Cardiac ventricle fibroblast (primary cell): ENCODE results near the gene NRARP. TPM values are rescaled to one million over a fixed set of nuclear protein-coding genes. Genes with fewer than 3 reads are reported as not detected.

Experiments used
- total RNA-seq: library from RNA; depleted of rRNA; stranded (reverse); fragments of >200 nt; gene quantifications from 2 replicates; pipeline ENCODE4 v1.2.3, GENCODE V29; 2015

The NRARP gene, protein sequence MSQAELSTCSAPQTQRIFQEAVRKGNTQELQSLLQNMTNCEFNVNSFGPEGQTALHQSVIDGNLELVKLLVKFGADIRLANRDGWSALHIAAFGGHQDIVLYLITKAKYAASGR
- 0.29 and 1.7 TPM in 2 replicates for total RNA-seq

DNA sequence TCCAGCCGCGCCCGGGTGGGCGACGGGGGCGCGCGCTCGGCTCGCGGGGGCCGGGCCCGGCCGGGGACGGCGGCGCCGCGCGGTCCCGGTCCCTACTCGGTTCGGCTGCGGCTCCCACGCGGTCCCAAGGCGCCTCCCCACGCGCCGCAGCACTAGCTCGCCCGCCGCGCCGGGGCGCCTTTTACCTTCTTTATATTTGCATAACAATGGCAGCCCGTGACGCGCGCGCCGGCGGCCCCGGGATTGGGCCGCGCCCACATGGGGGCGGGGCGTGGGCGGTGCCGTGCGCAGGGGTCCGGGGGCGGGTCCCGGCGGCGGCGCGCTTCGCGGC lies at the start of gene NRARP:
TSS of gene NRARP (minus strand) at position 154 of the 331 bp plus-strand sequence. CDS start 343 bp downstream, outside the sequence.

DNA sequence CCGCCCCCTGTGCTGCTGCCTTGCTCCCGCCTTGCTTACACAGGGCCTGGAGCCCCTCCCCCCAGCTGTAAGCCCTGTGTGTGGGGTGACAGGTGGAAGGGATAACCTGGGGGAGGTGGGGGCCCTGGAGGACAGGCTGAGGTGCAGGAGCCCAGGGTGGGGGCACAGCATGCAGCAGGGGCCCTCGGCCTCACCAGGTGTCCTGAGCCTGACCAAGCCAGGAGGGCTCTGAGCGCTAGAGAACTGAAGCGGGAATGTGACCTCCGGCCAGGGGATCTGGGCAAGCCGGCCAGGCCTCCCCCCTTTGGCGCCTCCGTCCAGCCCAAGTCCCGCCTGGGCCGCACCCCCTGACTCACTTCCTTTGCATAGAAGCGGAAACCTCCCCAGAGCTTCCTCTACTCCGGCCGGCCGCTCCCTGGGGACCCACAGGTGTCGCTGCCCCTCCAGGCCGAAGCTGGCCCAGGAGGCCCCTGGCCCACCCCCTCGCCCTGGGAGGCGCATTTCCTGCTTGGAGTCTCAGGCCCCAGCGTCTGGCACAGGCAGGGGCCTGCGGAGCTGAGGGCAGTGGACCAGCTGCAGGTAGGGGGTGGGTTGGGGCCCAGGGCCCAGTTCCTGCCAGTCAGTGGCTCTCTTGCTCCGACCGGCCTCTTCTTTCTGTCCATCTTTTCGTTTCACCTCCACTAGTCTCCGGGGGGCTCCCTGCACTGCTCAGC lies 24.6 kb downstream of the NRARP start, which contains the start of gene TOR4A:
TSS of gene TOR4A (plus strand) at position 398 of the 713 bp plus-strand sequence. CDS start 964 bp downstream, outside the sequence.

DNA sequence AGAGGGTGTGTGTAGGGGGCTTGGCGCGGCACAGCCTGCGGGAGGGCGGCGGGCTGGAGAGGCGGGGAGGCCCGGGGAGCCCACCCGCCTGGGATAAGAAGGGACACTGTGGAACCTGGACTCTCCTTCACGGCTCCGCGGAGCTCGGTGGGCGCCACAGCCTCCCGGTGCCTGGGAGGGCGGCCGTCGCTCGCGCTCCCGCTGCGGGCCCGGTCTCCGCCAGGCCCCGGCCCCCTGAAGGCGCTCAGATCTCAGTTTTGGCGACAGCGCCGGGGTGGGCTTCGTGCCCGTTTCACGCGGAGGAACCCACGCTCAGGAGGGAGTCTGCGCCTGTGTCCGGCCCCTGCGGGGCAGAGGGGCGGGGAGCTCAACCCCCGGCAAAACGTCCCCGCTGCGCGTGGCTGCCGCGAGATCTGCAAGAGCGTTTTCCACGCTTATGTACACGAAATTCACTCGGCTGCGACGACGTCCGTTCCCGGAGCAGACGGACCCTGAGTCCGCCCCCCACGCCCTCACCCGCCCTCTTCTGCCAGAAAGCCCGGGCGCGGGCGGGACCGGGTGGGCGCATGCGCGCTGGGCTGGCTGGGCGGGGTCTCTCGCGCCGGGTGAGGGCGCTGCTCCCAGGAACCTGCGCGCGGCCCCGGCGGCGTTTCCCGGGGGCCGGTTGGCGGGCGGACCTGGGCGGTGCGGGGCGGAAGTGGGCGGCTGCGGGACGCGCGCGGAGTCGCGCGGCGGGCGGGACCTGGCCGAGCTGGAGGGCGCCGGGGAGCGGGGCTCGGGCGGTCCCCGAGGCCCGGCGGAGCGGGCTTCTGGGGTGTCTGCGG lies 47.2 kb downstream of the NRARP start, which contains the start of gene NELFB:
TSS of gene NELFB (plus strand) at position 704 of the 824 bp plus-strand sequence.

DNA sequence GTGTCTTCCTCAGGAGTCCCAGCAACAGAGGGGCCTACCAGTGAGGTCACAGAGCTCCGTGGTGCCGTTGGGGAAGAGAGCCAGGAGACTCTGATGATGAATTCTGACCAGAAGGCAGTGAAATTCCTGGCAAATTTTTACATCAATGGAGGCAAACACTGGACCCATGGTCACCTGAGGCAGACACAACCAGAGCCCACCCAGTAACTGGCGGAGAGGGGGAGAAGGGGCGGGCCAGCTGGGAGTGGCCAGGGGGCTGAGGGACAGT lies 50.9 kb downstream of the NRARP start, which contains the start of gene STPG3:
TSS of gene STPG3 (plus strand) at position 93 of the 268 bp plus-strand sequence. CDS start at position 94, 1 bp downstream.

Other genes starting within 250 kb of the NRARP start
- gene ENTPD2, start 248.2 kb downstream of the NRARP start, total RNA-seq, result not detected in 2 replicates
- gene SAPCD2, start 231.7 kb downstream of the NRARP start, total RNA-seq, result 0.34 and 0.75 TPM in 2 replicates
- 6.0 and 9.9 TPM in 2 replicates for gene UAP1L1, start 224.8 kb downstream of the NRARP start, total RNA-seq
- gene MAN1B1, start 215.3 kb downstream of the NRARP start, total RNA-seq, result 59.6 and 67.2 TPM in 2 replicates
- 97.4 and 113 TPM in 2 replicates for gene DPP7, start 187.5 kb downstream of the NRARP start, total RNA-seq
- gene GRIN1, start 163.1 kb downstream of the NRARP start, total RNA-seq, result 0.29 TPM in 1 of 2 replicates, not detected in the other
- gene LRRC26, start 132.2 kb downstream of the NRARP start, total RNA-seq, result not detected in 2 replicates
- gene TMEM210, start 130.2 kb downstream of the NRARP start, total RNA-seq, result not detected in 2 replicates
- gene ANAPC2, start 113.7 kb downstream of the NRARP start, total RNA-seq, result 10.9 and 19.1 TPM in 2 replicates
- 50.5 and 62.2 TPM in 2 replicates for gene SSNA1, start 113.6 kb downstream of the NRARP start, total RNA-seq
- 9.4 and 14.9 TPM in 2 replicates for gene TPRN, start 101.5 kb downstream of the NRARP start, total RNA-seq
- gene TMEM203, start 96.6 kb downstream of the NRARP start, total RNA-seq, result 33.2 and 33.7 TPM in 2 replicates
- 8.0 and 9.5 TPM in 2 replicates for gene NDOR1, start 96.6 kb downstream of the NRARP start, total RNA-seq
- not detected in 2 replicates for gene RNF208, start 80.0 kb downstream of the NRARP start, total RNA-seq
- gene CYSRT1, start 77.1 kb downstream of the NRARP start, total RNA-seq, result 1.4 TPM in 1 of 2 replicates, not detected in the other
- gene RNF224, start 74.8 kb downstream of the NRARP start, total RNA-seq, result not detected in 2 replicates
- not detected in 2 replicates for gene SLC34A3, start 71.4 kb downstream of the NRARP start, total RNA-seq
- 118 and 122 TPM in 2 replicates for gene TUBB4B, start 61.0 kb downstream of the NRARP start, total RNA-seq
- gene STPG3, start 51.0 kb downstream of the NRARP start, total RNA-seq, result not detected in 2 replicates
- gene NELFB, start 46.9 kb downstream of the NRARP start, total RNA-seq, result 33.9 and 37.6 TPM in 2 replicates
- gene TOR4A, start 24.5 kb downstream of the NRARP start, total RNA-seq, result 4.0 and 5.3 TPM in 2 replicates
- gene EXD3, start 120.9 kb upstream of the NRARP start, total RNA-seq, result 5.3 and 9.4 TPM in 2 replicates
- gene NOXA1, start 121.1 kb upstream of the NRARP start, total RNA-seq, result 0.12 TPM in 1 of 2 replicates, not detected in the other
- gene ENTPD8, start 139.1 kb upstream of the NRARP start, total RNA-seq, result not detected in 2 replicates
- gene NSMF, start 157.1 kb upstream of the NRARP start, total RNA-seq, result 50.7 and 74.4 TPM in 2 replicates
- 1.9 and 3.3 TPM in 2 replicates for gene PNPLA7, start 248.1 kb upstream of the NRARP start, total RNA-seq
- 54.0 and 55.8 TPM in 2 replicates for gene MRPL41, start 249.6 kb upstream of the NRARP start, total RNA-seq